Stomach (tissue), 4 donors: Measurements from ENCODE around the gene ZRSR2.

ENCODE experiments used
- CTCF ChIP-seq, 7 experiments: fragments of 450-650 bp in 4 of 7; fragments of 200-600 bp in 3 of 7; sonication (generic) in 3 of 7; IDR thresholded peaks; one replicate each; pipeline ENCODE4 v1.5.1; 2016 to 2019; ENCODE audit warnings: antibody characterized with exemption in 7 of 7, control low read depth in 2 of 7, mild to moderate bottlenecking in 1 of 7
- EP300 ChIP-seq: sonication (generic); formaldehyde crosslinking; IDR thresholded peaks from one replicate; pipeline ENCODE4 v1.6.1; 2017; ENCODE audit warnings: antibody characterized with exemption
- POLR2A ChIP-seq, 4 donors: fragments of 450-650 bp; IDR thresholded peaks; one replicate each; pipeline ENCODE4 v1.6.1; 2016; ENCODE audit warnings: antibody characterized with exemption in 4 of 4, control low read depth in 2 of 4, mild to moderate bottlenecking in 1 of 4, moderate library complexity in 1 of 4

- TF ChIP-seq CTCF (IDR thresholded peaks at IDR 0.05) = no peak
- no peak for TF ChIP-seq POLR2A (IDR thresholded peaks at IDR 0.05)
- TF ChIP-seq EP300 = no peak
Measured at GRCh38 chrX:15813416-15813815, 23.1 kb downstream of the ZRSR2 start.
